Mononuclear cell (primary cell): ENCODE results near the gene NRIP3. TPM values are rescaled to one million over a fixed set of nuclear protein-coding genes. Genes with fewer than 3 reads are reported as not detected.
A peak's percentile ranks its signal among the peaks of the same experiment; 100 is the strongest.

Source experiments
- H3K27me3 ChIP-seq: 2 replicates; pipeline ENCODE4 v1.6.0; 2011; ENCODE audit warnings: low read length, control low read depth; ENCODE audit not compliant: insufficient read depth
- H3K4me1 ChIP-seq: 2 replicates; pipeline ENCODE4 v1.5.1; 2011; ENCODE audit warnings: mild to moderate bottlenecking, low read length, control low read depth; ENCODE audit not compliant: insufficient read depth
- H3K4me3 ChIP-seq: 2 replicates; pipeline ENCODE4 v1.5.1; 2011; ENCODE audit warnings: mild to moderate bottlenecking, low read length, moderate library complexity
- H3K9me3 ChIP-seq: 2 replicates; pipeline ENCODE4 v1.5.1; 2011; ENCODE audit warnings: low read depth, mild to moderate bottlenecking, control low read depth, low read length
- total RNA-seq: library from RNA; depleted of rRNA; stranded (reverse); fragments of >200 nt; gene quantifications from one replicate; pipeline ENCODE4 v1.2.3, GENCODE V29; 2012

The NRIP3 gene
- 11.5 TPM for total RNA-seq

DNA sequence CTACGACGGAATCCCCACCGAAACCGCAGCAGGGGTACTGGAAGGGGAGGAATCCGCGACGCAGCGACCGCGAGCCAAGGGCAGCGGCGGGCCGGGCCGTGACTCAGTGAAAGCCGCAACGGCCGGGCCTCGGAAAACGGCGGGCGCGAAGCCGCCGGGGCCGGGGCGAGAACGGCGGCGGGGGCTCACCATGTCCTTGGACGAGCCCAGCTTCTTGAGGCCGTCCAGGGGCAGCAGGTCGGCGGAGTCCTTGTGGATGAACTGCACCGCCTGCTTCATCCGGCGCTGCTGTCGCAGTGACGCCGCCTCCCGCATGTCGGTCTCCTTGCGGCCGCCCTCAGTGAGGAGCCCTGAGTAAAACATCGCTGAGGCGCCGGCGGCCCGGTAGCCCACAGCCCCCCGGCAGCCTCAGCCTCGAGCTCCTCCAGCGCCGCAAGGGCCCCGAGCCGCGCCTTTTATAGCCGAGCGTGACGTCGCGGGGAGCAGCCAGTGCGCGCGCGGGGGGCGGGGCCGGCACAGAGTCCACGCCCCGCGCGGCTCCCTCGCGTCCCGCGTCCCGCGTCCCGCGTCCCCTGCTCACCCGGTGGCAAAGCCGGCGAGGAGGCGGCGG is at the start of gene NRIP3:
NRIP3 (minus strand) TSS at position 429 of the 610 bp plus-strand sequence; CDS start at position 363, 66 bp downstream.
- Histone ChIP-seq H3K4me3 (peak within 1 kb of the TSS; percentile 27), H3K9me3 (no peaks in the 10 kb centered on the region), H3K27me3 (peaks cover 60% of the 10 kb centered on the region), H3K4me1 (peaks cover 38% of the 10 kb centered on the region)

DNA sequence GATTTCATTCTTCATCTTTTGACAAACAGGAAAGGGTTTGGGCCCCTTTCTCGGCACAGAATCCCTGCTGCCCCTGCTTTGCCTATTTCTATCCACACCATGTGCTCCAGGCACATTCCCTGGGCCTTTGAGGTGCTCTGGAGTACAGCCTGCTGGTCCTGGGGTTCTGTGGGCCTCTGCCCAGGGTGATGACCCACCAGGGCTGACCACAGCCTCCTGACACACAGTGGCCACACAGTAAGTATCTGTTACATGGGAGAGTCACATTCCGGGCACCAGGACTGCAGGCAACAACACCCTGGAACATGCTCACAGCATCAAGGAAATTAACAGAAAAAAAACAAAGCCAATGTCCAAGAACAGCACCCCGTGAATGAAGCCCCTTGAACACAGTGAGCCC is 48.5 kb upstream of the NRIP3 start:
- no peaks in the 10 kb centered on the region for H3K27me3 ChIP-seq

DNA sequence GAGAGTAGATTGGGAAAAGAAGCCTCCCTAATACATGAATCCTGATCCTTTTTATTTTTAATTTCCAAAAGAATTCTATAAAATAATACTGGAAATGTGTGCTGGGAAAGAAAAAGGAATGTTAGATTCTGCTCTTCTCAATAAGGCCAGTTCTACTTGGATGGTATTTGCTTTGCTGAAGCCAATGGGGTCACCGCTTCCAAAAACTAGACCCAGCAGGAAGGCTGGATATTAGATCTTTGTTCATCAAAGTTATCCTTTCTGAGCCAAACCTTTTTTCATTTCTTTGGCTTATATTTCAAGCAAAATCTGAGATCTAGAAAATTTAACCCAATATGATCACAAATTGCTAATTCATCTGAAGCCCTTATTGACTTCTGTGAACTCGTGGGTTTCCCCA is 46.2 kb upstream of the NRIP3 start:
- Histone ChIP-seq H3K27me3 (no peaks in the 10 kb centered on the region), H3K4me1 (no peaks in the 10 kb centered on the region), H3K4me3 (no peak overlapping the region), H3K9me3 (no peaks in the 10 kb centered on the region)

More for the DNA sequence above, 48.5 kb upstream of the NRIP3 start:
- Histone ChIP-seq H3K9me3 (no peaks in the 10 kb centered on the region), H3K4me1 (no peaks in the 10 kb centered on the region), H3K4me3 (no peak overlapping the region)

DNA sequence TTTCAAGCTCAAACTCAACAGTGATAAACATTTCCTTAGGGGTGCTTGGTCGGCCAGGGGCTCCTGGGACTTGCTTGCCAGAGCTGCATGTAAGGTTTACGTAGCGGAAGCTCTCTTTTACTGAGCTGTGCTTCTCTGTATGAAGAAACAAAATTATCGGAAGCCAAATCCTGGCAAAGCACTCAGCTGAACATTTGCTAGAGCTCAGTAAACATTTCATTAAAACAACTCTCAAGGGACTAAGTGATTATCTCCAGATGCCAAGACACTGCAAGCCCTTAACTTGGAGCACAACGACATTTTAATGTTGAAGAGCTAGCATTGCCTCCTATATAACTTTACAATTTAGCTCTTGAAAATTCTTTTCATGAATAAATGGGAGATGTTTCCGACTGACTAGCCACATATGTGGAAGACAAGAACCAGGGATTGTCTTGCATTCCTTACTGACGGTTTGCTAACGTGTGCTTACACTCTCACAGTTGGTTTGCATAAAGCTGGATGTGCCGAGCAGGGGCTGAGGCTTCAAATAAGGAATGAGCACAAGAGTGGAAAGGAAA is 44.2 kb upstream of the NRIP3 start:
- Histone ChIP-seq H3K4me1 (no peaks in the 10 kb centered on the region), H3K27me3 (peaks cover 2% of the 10 kb centered on the region), H3K9me3 (no peaks in the 10 kb centered on the region), H3K4me3 (no peak overlapping the region)

DNA sequence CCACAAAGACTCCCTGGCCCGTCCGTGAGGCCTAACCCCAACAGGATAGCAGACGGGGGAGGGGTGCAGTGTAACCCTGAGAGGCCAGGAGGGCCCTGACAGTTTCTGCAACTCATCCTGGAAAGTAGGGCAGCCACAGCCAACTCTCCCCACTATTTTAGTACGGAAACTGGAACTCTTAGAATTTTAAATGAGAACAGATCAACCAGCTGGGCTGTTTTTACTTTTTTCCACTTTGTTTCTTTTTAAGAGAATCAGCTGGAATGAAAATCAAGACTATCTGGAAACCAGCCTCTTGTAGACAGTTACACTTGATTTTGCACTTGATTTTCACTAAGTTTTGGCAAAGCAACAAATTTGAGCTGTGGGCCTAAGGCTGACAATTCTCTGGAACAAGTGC is 42.7 kb upstream of the NRIP3 start:
- no peak overlapping the region for H3K4me3 ChIP-seq
- no peaks in the 10 kb centered on the region for H3K4me1 ChIP-seq
- no peaks in the 10 kb centered on the region for H3K9me3 ChIP-seq
- peaks cover 2% of the 10 kb centered on the region for H3K27me3 ChIP-seq

DNA sequence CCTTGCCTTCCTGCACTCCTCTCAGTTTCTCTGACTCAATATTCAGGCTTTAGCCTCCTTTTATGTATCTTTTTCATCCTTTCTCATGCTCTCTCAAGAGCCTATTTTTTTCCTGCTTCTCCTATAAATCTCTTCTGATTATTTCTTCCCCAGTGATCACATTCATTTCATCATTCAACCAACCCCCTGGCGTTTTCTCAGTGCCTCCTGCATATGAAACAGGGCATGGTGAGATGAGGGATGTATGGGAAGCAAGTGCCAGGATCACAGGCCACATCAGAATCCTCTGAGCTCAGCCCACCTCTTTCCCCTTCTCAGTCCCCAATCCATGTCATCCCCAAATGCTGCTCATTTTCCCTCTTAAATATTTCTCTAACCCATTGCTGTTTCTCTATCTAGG is 38.7 kb upstream of the NRIP3 start:
- Histone ChIP-seq H3K4me1 (peaks cover 16% of the 10 kb centered on the region), H3K27me3 (peaks cover 2% of the 10 kb centered on the region), H3K4me3 (no peak overlapping the region), H3K9me3 (no peaks in the 10 kb centered on the region)

DNA sequence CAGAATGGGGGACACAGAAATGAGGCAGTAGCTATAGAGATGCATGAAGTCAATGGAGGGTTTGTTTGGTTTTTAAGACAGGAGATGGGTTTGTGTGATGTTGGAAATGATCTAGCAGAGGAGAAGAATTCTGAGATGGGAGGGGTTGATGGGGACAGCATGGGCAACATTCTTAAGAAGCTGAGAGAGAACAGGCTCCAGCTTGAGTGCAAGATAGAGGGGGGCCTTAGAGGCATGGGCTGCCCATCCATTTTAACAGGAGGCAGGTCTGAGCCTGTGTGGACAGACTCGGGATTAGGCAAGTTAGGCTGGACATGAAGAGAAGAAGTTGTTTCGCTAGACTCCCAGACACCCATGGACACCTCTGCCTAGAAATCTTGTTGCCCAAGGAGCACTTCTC is 37.9 kb upstream of the NRIP3 start:
- peaks cover 16% of the 10 kb centered on the region for H3K4me1 ChIP-seq
- H3K9me3 ChIP-seq = no peaks in the 10 kb centered on the region
- peaks cover 2% of the 10 kb centered on the region for H3K27me3 ChIP-seq
- H3K4me3 ChIP-seq = no peak overlapping the region

DNA sequence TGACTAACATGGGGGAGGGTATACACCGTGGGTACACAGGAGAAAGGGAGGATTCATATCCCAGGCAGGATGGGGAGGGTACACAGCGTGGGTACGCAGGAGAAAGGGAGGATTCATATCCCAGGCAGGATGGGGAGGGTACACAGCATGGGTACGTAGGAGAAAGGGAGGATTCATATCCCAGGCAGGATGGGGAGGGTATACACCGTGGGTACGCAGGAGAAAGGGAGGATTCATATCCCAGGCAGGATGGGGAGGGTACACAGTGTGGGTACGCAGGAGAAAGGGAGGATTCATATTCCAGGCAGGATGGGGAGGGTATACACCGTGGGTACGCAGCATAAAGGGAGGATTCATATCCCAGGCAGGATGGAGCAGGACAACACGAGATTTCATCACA is 36.6 kb upstream of the NRIP3 start:
- Histone ChIP-seq H3K4me1 (peaks cover 16% of the 10 kb centered on the region), H3K9me3 (no peaks in the 10 kb centered on the region), H3K27me3 (peaks cover 2% of the 10 kb centered on the region), H3K4me3 (no peak overlapping the region)

DNA sequence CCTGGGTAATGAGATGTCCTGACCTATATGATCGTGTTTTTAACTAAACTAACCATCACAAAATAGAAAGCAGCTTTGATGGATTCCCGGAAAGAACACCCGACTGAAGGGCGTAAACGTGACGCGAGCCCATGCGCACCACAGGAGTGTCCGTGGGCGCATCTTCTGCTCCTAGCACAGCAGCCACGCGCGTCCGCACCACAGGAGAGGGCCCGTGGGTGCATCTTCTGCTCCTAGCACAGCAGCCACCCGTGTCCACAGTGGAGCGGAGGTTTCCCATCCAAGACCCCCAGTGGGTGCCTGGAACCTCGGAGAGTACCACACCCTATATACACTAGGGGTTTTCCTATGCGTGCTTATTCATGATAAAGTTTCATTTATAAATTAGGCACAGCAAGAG is 36.1 kb upstream of the NRIP3 start:
- Histone ChIP-seq H3K4me1 (peaks cover 16% of the 10 kb centered on the region), H3K9me3 (no peaks in the 10 kb centered on the region), H3K27me3 (peaks cover 2% of the 10 kb centered on the region), H3K4me3 (no peak overlapping the region)

DNA sequence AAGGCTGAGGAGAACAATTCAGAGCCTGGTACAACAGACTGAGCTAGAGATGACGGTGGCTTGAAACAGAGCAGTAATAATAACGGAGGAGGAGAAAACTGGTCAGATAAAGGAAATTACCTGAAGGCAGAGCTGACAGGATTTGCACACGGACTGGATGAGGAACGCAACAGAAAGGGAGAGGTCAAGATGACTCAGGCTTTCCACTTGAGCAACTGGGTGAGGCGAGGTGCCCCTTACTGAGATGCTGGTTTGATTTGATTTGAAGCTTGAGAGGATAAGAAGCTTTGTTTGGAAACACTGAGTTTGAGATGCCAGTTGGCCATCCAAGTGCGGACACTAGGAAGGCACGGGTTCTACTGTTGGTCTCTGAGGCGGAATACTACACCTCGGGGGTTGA is 35.4 kb upstream of the NRIP3 start:
- no peak overlapping the region for H3K4me3 ChIP-seq
- H3K27me3 ChIP-seq = peaks cover 2% of the 10 kb centered on the region
- H3K9me3 ChIP-seq = no peaks in the 10 kb centered on the region
- peaks cover 16% of the 10 kb centered on the region for H3K4me1 ChIP-seq

DNA sequence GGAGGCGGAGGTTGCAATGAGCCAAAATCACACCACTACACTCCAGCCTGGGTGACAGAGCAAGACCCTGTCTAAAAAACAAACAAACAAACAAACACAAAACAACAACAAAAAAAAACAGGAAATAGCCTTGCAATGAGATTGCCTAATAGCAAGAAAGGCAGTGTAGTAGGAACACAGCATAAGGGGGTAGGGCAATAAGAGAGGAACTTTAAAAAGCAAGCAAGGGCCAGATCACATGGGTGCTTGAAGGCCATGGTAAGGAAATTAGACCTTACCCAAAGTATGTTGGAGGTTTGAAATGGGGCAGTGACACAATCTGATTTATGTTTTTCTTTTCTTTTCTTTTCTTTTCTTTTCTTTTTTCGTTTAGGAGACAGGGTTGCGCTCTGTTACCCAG is 34.7 kb upstream of the NRIP3 start:
- H3K9me3 ChIP-seq = no peaks in the 10 kb centered on the region
- no peaks in the 10 kb centered on the region for H3K27me3 ChIP-seq
- H3K4me1 ChIP-seq = peaks cover 16% of the 10 kb centered on the region
- H3K4me3 ChIP-seq = no peak overlapping the region

DNA sequence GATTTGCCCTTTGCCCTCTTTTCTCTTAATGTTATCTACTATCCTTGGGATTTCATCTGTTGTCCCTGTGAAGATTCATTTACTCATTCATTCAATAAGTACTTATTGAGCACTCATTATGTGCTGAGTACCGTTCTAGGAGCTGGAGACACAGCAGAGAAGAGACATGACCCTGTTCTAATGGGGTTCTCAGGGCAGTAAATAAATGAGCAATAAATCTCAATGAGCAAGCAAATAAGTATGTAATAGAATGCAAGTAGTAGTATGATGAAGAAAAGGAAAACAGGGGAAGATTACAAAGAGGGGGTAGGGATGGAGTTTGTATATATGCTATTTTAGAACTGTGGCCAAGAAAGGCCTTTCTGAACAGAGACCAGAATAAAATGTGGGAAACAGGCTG is 34.2 kb upstream of the NRIP3 start:
- Histone ChIP-seq H3K27me3 (no peaks in the 10 kb centered on the region), H3K4me3 (no peak overlapping the region), H3K9me3 (no peaks in the 10 kb centered on the region), H3K4me1 (peaks cover 16% of the 10 kb centered on the region)

DNA sequence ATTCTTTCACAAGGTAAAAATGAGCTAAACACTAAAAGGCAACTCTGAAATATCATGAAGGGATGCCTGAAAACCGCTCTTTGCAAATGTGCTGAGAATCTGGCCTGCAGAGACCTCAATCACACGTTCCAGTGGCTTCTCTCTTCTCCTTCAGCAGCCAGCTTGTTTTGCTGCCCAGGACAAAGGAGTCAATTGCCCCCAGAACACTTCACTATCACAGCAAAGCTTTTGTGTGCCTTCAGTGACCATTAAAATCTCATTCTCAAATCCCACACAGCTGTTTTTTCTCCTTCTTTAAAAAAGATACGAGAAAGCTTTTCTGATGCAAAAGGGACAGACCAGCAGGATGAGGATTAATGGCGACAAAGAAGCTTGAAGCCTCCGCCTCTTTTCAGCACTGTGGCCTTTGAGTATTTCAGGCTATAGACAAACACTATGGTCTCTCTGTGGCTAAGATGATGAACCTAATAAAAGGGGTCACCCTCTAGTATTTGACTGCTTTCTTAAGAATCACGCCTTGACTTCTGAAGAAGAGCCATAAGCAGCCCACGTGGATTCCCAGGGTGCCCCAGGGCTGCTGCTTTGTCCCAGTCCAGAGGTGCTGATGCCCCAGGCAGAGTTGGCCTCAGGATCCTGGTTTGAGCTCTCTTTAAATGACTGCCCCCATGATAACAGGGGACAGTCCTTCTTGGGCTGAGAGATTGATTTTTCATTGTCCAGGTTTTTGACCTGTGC is 33.4 kb upstream of the NRIP3 start:
- Histone ChIP-seq H3K9me3 (no peaks in the 10 kb centered on the region), H3K27me3 (no peaks in the 10 kb centered on the region), H3K4me3 (no peak overlapping the region), H3K4me1 (peaks cover 16% of the 10 kb centered on the region)

DNA sequence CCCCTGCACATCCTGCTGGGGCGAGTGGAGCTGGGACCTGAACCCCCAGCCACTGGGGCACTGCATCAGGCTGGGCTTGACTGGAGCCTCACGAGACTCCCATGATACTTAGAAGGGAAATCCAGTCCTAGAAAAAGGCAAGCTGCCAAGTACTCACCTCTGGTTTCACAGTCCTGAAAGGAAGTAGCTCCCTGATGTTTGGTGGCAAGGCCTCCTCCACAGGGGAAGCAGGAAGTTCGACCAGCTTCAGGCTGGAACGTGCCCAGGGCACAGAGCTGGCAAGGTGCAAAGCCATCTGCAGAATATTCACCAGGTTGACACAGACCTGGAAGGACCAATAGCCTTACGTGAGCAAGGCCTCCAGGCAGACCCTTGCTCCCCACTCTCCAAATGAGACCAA is 26.8 kb upstream of the NRIP3 start:
- H3K4me1 ChIP-seq = no peaks in the 10 kb centered on the region
- no peak overlapping the region for H3K4me3 ChIP-seq
- H3K27me3 ChIP-seq = no peaks in the 10 kb centered on the region
- H3K9me3 ChIP-seq = no peaks in the 10 kb centered on the region

DNA sequence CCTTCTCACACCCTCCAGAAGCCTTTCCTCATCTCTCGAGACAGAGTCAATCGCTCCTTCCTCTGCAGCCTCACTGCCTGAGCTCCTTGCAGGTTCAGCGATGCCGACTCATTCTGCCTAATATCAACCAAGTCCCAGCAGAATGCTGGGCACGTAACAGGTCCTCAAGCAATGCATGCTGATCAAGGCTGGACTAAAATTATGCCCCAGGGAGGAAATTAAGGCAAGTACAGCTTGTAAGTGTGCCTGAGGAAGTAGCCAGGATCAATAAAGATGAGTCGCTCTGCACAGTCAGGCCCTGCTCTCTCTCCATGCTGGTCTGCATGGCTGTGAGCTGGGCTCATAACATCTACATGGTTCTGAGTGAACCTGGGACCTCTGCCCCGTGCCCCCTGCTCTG is 25.6 kb upstream of the NRIP3 start:
- Histone ChIP-seq H3K4me3 (no peak overlapping the region), H3K4me1 (no peaks in the 10 kb centered on the region), H3K27me3 (no peaks in the 10 kb centered on the region), H3K9me3 (no peaks in the 10 kb centered on the region)

DNA sequence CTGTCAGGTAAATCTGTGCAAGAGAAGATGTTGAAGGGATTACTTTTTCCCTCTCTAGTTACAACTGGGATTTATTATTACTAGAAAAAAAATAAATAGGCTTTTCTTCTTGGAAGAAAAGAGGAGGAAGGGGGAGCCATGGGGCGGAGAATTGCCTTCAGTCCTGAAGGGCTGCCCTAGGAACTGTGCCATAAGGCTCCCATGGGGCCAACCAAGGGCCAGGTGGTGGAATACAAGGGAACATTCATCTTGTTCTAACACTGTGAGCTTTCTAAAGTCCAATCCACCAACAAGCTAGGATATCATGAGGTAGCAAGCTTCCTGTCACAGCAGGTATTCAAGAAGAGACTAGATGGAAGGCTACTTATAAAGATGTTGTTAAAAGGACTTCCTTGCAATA is 24.8 kb upstream of the NRIP3 start:
- Histone ChIP-seq H3K4me1 (no peaks in the 10 kb centered on the region), H3K9me3 (no peaks in the 10 kb centered on the region), H3K4me3 (no peak overlapping the region), H3K27me3 (no peaks in the 10 kb centered on the region)
